HG02981 (cell line): ENCODE measurements around the gene HYDIN.
"Not testable (repeated sequence)": the region's sequence is repeated elsewhere in the genome, so short reads cannot be mapped to it uniquely, and the experiment has no call there.

Experiments
- ATAC-seq: cut with Tn5 transposase; IDR thresholded peaks from one replicate; pipeline ENCODE4 v1.9.1; 2021; ENCODE audit warnings: mild to moderate bottlenecking, moderate library complexity; ENCODE audit not compliant: unreplicated experiment

Gene HYDIN

GRCh38 chr16:71009440-71010223 is 220.9 kb downstream of the HYDIN start:
- ATAC-seq, result not testable (repeated sequence)

- ATAC-seq, result not testable (repeated sequence)
Observed at GRCh38 chr16:71006516-71006915, 224.0 kb downstream of the HYDIN start.

- not testable (repeated sequence) for ATAC-seq
Observed at GRCh38 chr16:70999735-71000134, 230.8 kb downstream of the HYDIN start.

GRCh38 chr16:70995799-70996198 is 234.7 kb downstream of the HYDIN start:
- not testable (repeated sequence) for ATAC-seq

GRCh38 chr16:70992511-70992910 is 238.0 kb downstream of the HYDIN start:
- not testable (repeated sequence) for ATAC-seq

GRCh38 chr16:70987019-70987715 is 243.4 kb downstream of the HYDIN start:
- ATAC-seq, result not testable (repeated sequence)

GRCh38 chr16:70984675-70985074 is 245.8 kb downstream of the HYDIN start:
- not testable (repeated sequence) for ATAC-seq

GRCh38 chr16:70968332-70968731 is 262.2 kb downstream of the HYDIN start:
- not testable (repeated sequence) for ATAC-seq

GRCh38 chr16:70960169-70960568 is 270.4 kb downstream of the HYDIN start:
- not testable (repeated sequence) for ATAC-seq

GRCh38 chr16:70954922-70955321 is 275.6 kb downstream of the HYDIN start:
- not testable (repeated sequence) for ATAC-seq

- ATAC-seq, result not testable (repeated sequence)
Observed at GRCh38 chr16:70953824-70954223, 276.7 kb downstream of the HYDIN start.

GRCh38 chr16:70943551-70943950 is 287.0 kb downstream of the HYDIN start:
- not testable (repeated sequence) for ATAC-seq

- not testable (repeated sequence) for ATAC-seq
Observed at GRCh38 chr16:70939690-70940359, 290.7 kb downstream of the HYDIN start.

- not testable (repeated sequence) for ATAC-seq
Observed at GRCh38 chr16:70936781-70937525, 293.6 kb downstream of the HYDIN start.

- not testable (repeated sequence) for ATAC-seq
Observed at GRCh38 chr16:70935325-70935724, 295.2 kb downstream of the HYDIN start.

GRCh38 chr16:70933746-70934145 is 296.8 kb downstream of the HYDIN start:
- ATAC-seq, result not testable (repeated sequence)

- not testable (repeated sequence) for ATAC-seq
Observed at GRCh38 chr16:70930757-70931156, 299.8 kb downstream of the HYDIN start.

GRCh38 chr16:70922164-70922563 is 308.4 kb downstream of the HYDIN start:
- ATAC-seq, result not testable (repeated sequence)

- ATAC-seq, result not testable (repeated sequence)
Observed at GRCh38 chr16:70920661-70921060, 309.9 kb downstream of the HYDIN start.

GRCh38 chr16:70888208-70888607 is 342.3 kb downstream of the HYDIN start:
- ATAC-seq, result not testable (repeated sequence)

GRCh38 chr16:70884652-70885051 is 345.9 kb downstream of the HYDIN start:
- not testable (repeated sequence) for ATAC-seq
